H9 (cell line): ENCODE measurements around the gene GLCCI1. TPM values are rescaled to one million over a fixed set of nuclear protein-coding genes. Genes with fewer than 3 reads are reported as not detected.

Source experiments
- DNase-seq: peaks from one replicate; pipeline ENCODE4 v3.0.0-alpha.2; 2017
- H2AFZ ChIP-seq: one replicate; pipeline ENCODE4 v1.6.1; 2013; ENCODE audit warnings: mild to moderate bottlenecking, low read length, control low read depth, moderate library complexity
- H2AK5ac ChIP-seq: 2 replicates; pipeline ENCODE4 v1.6.1; 2013; ENCODE audit warnings: low read length, control low read depth, mixed read lengths; ENCODE audit not compliant: insufficient read length
- H2BK120ac ChIP-seq: one replicate; pipeline ENCODE4 v1.6.1; 2013; ENCODE audit warnings: low read depth, mild to moderate bottlenecking, low read length, control low read depth, inconsistent platforms; ENCODE audit not compliant: poor library complexity, severe bottlenecking
- H2BK12ac ChIP-seq: 2 replicates; pipeline ENCODE4 v1.6.1; 2013; ENCODE audit warnings: low read length, control low read depth, mixed read lengths, low read depth; ENCODE audit not compliant: insufficient read length
- H2BK15ac ChIP-seq: 2 replicates; pipeline ENCODE4 v1.6.1; 2013; ENCODE audit warnings: low read depth, low read length, control low read depth
- H2BK20ac ChIP-seq: one replicate; pipeline ENCODE4 v1.6.1; 2013; ENCODE audit warnings: low read depth, mild to moderate bottlenecking, low read length, control low read depth, inconsistent platforms; ENCODE audit not compliant: poor library complexity, severe bottlenecking
- H2BK5ac ChIP-seq: 2 replicates; pipeline ENCODE4 v1.6.1; 2013; ENCODE audit warnings: low read length, control low read depth, mixed read lengths; ENCODE audit not compliant: insufficient read length
- H3K14ac ChIP-seq: 2 replicates; pipeline ENCODE4 v1.6.1; 2013; ENCODE audit warnings: low read length, control low read depth; ENCODE audit not compliant: insufficient read depth
- H3K18ac ChIP-seq: 2 replicates; pipeline ENCODE4 v1.6.1; 2013; ENCODE audit warnings: low read depth, mild to moderate bottlenecking, mixed read lengths, low read length, control low read depth; ENCODE audit not compliant: insufficient read length
- H3K23ac ChIP-seq: 2 replicates; pipeline ENCODE4 v1.6.1; 2013; ENCODE audit warnings: low read length, control low read depth, mixed read lengths, low read depth; ENCODE audit not compliant: insufficient read length
- H3K23me2 ChIP-seq: 2 replicates; pipeline ENCODE4 v1.6.1; 2013; ENCODE audit warnings: low read depth, mild to moderate bottlenecking, mixed read lengths, low read length, control low read depth; ENCODE audit not compliant: insufficient read length, poor library complexity, severe bottlenecking
- H3K27ac ChIP-seq: 2 replicates; pipeline ENCODE4 v1.5.1; 2013; ENCODE audit warnings: low read length, control low read depth, mixed read lengths, low read depth; ENCODE audit not compliant: insufficient read length
- H3K27me3 ChIP-seq: 2 replicates; pipeline ENCODE4 v1.6.1; 2013; ENCODE audit warnings: low read length, control low read depth, inconsistent platforms; ENCODE audit not compliant: insufficient read depth
- H3K4ac ChIP-seq: 2 replicates; pipeline ENCODE4 v1.6.1; 2013; ENCODE audit warnings: low read depth, mild to moderate bottlenecking, control low read depth, inconsistent platforms, low read length, moderate library complexity
- H3K4me1 ChIP-seq: 2 replicates; pipeline ENCODE4 v1.6.1; 2013; ENCODE audit warnings: low read length, control low read depth, inconsistent platforms; ENCODE audit not compliant: insufficient read depth
- H3K4me2 ChIP-seq: 2 replicates; pipeline ENCODE4 v1.6.1; 2013; ENCODE audit warnings: low read length, control low read depth, mixed read lengths; ENCODE audit not compliant: insufficient read length, insufficient read depth
- H3K56ac ChIP-seq: 2 replicates; pipeline ENCODE4 v1.6.1; 2013; ENCODE audit warnings: low read depth, mild to moderate bottlenecking, mixed read lengths, low read length, control low read depth; ENCODE audit not compliant: insufficient read length
- H3K79me1 ChIP-seq: 2 replicates; pipeline ENCODE4 v1.6.1; 2013; ENCODE audit warnings: low read depth, mild to moderate bottlenecking, moderate library complexity, low read length, control low read depth, inconsistent platforms; ENCODE audit not compliant: insufficient read depth, poor library complexity, severe bottlenecking
- H3K79me2 ChIP-seq: 2 replicates; pipeline ENCODE4 v1.6.1; 2013; ENCODE audit warnings: low read length, control low read depth, inconsistent platforms; ENCODE audit not compliant: insufficient read depth
- H3K9ac ChIP-seq: 2 replicates; pipeline ENCODE4 v1.6.1; 2013; ENCODE audit warnings: low read length, control low read depth, mixed read lengths; ENCODE audit not compliant: insufficient read length; ENCODE audit errors: extremely low read depth
- H3K9me3 ChIP-seq: one replicate; pipeline ENCODE4 v1.6.1; 2013; ENCODE audit warnings: low read depth, low read length, inconsistent platforms; ENCODE audit not compliant: control insufficient read depth
- H3T11ph ChIP-seq: one replicate; pipeline ENCODE4 v1.6.1; 2013; ENCODE audit warnings: mild to moderate bottlenecking, low read length, control low read depth, inconsistent platforms
- H4K20me1 ChIP-seq: one replicate; pipeline ENCODE4 v1.6.1; 2013; ENCODE audit not compliant: control insufficient read depth, insufficient read length, insufficient read depth
- H4K5ac ChIP-seq: 2 replicates; pipeline ENCODE4 v1.6.1; 2013; ENCODE audit warnings: low read depth, mild to moderate bottlenecking, mixed read lengths, low read length, control low read depth; ENCODE audit not compliant: insufficient read length
- H4K8ac ChIP-seq: replicated peaks from 2 replicates; pipeline ENCODE4 v1.6.1; 2013; ENCODE audit warnings: low read length, control low read depth, mixed read lengths, low read depth; ENCODE audit not compliant: insufficient read length
- H4K91ac ChIP-seq: 2 replicates; pipeline ENCODE4 v1.6.1; 2013; ENCODE audit warnings: low read depth, mild to moderate bottlenecking, moderate library complexity, mixed read lengths, low read length, control low read depth; ENCODE audit not compliant: insufficient read length
- H3K27ac Mint-ChIP-seq, 3 experiments: 2 replicates in 2 of 3; 3 replicates in 1 of 3; pipeline ENCODE4 v1.8.0; 2020 to 2021; ENCODE audit warnings: mixed read lengths in 3 of 3, mild to moderate bottlenecking in 1 of 3, moderate library complexity in 1 of 3
- H3K27me3 Mint-ChIP-seq: 2 replicates; pipeline ENCODE4 v1.8.0; 2021; ENCODE audit warnings: low read depth, mild to moderate bottlenecking, moderate library complexity, mixed read lengths
- H3K36me3 Mint-ChIP-seq, 3 experiments: 2 replicates in 2 of 3; 3 replicates in 1 of 3; pipeline ENCODE4 v1.8.0; 2020 to 2021; ENCODE audit warnings: low read depth in 3 of 3, mixed read lengths in 3 of 3; ENCODE audit not compliant: insufficient read depth in 1 of 3
- H3K4me1 Mint-ChIP-seq, 2 experiments: 2 replicates each; pipeline ENCODE4 v1.8.0; 2020; ENCODE audit warnings: mixed read lengths in 2 of 2
- H3K4me3 Mint-ChIP-seq, 2 experiments: 2 replicates in 1 of 2; 3 replicates in 1 of 2; pipeline ENCODE4 v1.8.0; 2020 to 2021; ENCODE audit warnings: mild to moderate bottlenecking in 2 of 2, mixed read lengths in 2 of 2, moderate library complexity in 1 of 2
- H3K9me3 Mint-ChIP-seq, 2 experiments: 2 replicates in 1 of 2; 3 replicates in 1 of 2; pipeline ENCODE4 v1.8.0; 2020; ENCODE audit warnings: mild to moderate bottlenecking in 2 of 2, mixed read lengths in 2 of 2, moderate library complexity in 1 of 2
- WGBS: extraction: QIAGEN DNeasy Blood & Tissue Kit; methylation state at CpG from one replicate; pipeline ENCODE4 v1.1.7; 2013; ENCODE audit warnings: missing lambda C conversion rate, low lambda C conversion rate, mixed read lengths; ENCODE audit not compliant: insufficient read length; ENCODE audit errors: extremely low coverage; 5-methylcytosine and 5-hydroxymethylcytosine counted together
- total RNA-seq: library from RNA; stranded (reverse); gene quantifications from 2 replicates; pipeline ENCODE4 v1.2.1, GENCODE V29; 2021
- TF ChIP-seq, protein P1 (sequence below): fragments of 200-600 bp; sonication (generic); conservative IDR thresholded peaks from 3 replicates; pipeline ENCODE4 v1.8.0; 2021; ENCODE audit warnings: antibody characterized with exemption, mild to moderate bottlenecking

The GLCCI1 gene
- total RNA-seq, 1 experiment from 2014 or later, result 19.1 TPM

GRCh38 chr7:7923818-7924217, 44.8 kb upstream of the GLCCI1 start:
- no peak overlapping the region for H3K4me2 ChIP-seq
- peak overlapping the region in 1 of 3 experiments; percentile 16; a peak in 1 of 7 replicates for H3K27ac Mint-ChIP-seq

More at GRCh38 chr7:7923818-7924217, 44.8 kb upstream of the GLCCI1 start:
- Histone ChIP-seq H4K20me1 (no peaks in the 10 kb centered on the region), H3K23ac (no peak overlapping the region), H3K56ac (no peak overlapping the region), H3K9ac (no peak overlapping the region), H2BK20ac (no peak overlapping the region), H2AK5ac (no peak overlapping the region), H2BK15ac (no peak overlapping the region), H3K27me3 (no peaks in the 10 kb centered on the region), H3K23me2 (no peaks in the 10 kb centered on the region), H4K8ac (no peak overlapping the region), H2BK12ac (no peak overlapping the region), H3K27ac (no peak overlapping the region), H3K9me3 (no peaks in the 10 kb centered on the region), H3K18ac (no peak overlapping the region), H3K79me1 (no peaks in the 10 kb centered on the region), H4K91ac (no peak overlapping the region), H3T11ph (no peak overlapping the region), H2BK5ac (no peak overlapping the region), H3K14ac (no peak overlapping the region), H2BK120ac (no peak overlapping the region), H3K4me1 (peaks cover 7% of the 10 kb centered on the region), H4K5ac (no peak overlapping the region), H2AFZ (no peak overlapping the region), H3K4ac (no peak overlapping the region), H3K79me2 (no peaks in the 10 kb centered on the region)
- no peaks in the 10 kb centered on the region for H3K9me3 Mint-ChIP-seq
- H3K4me1 Mint-ChIP-seq, result peaks cover 48 to 54% of the 10 kb centered on the region in 2 experiments
- TF ChIP-seq, protein P1, sequence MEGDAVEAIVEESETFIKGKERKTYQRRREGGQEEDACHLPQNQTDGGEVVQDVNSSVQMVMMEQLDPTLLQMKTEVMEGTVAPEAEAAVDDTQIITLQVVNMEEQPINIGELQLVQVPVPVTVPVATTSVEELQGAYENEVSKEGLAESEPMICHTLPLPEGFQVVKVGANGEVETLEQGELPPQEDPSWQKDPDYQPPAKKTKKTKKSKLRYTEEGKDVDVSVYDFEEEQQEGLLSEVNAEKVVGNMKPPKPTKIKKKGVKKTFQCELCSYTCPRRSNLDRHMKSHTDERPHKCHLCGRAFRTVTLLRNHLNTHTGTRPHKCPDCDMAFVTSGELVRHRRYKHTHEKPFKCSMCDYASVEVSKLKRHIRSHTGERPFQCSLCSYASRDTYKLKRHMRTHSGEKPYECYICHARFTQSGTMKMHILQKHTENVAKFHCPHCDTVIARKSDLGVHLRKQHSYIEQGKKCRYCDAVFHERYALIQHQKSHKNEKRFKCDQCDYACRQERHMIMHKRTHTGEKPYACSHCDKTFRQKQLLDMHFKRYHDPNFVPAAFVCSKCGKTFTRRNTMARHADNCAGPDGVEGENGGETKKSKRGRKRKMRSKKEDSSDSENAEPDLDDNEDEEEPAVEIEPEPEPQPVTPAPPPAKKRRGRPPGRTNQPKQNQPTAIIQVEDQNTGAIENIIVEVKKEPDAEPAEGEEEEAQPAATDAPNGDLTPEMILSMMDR, result no peak
- H3K27me3 Mint-ChIP-seq, result no peaks in the 10 kb centered on the region
- no peak for DNase-seq
- H3K36me3 Mint-ChIP-seq, result no peaks in the 10 kb centered on the region
- no CpG with 5 or more reads among the region's 1 CpG for WGBS
- no peak overlapping the region for H3K4me3 Mint-ChIP-seq
